ENCODE measurements around the gene XCR1. TPM values are rescaled to one million over a fixed set of nuclear protein-coding genes. Genes with fewer than 3 reads are reported as not detected.
A peak's percentile ranks its signal among the peaks of the same experiment; 100 is the strongest.
"Not testable (repeated sequence)": the region's sequence is repeated elsewhere in the genome, so short reads cannot be mapped to it uniquely, and the experiment has no call there.

The XCR1 gene
- total RNA-seq, 1 donor from 2014 or later = not detected

DNA sequence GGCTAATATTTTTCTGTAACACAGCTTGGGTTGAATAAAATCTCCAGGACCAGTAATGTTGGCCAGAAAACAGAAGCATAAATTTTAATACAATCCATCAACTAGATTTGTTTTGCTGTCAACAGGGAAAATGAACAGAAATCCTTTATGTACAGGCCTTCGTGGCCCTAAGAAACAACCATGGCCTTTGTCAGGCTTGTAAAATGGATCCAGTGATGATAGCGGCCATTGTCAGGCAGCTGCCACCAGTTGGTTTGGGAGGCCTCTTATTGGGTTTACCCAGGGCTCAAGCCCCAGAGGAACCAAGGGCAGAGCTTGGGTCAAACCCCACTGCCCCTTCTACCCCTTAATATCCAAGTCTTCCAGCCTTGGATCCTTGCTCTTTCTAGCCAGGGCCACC, 26.1 kb downstream of the XCR1 start:
- Mint-ChIP-seq H3K36me3 (ENCODE audit: low read depth) (no peaks in the 10 kb centered on the region), H3K9me3 (no peaks in the 10 kb centered on the region), H3K4me3 (no peak overlapping the region), H3K27me3 (ENCODE audit: low read depth) (peaks cover 29% of the 10 kb centered on the region), H3K27ac (ENCODE audit: unreplicated experiment) (no peak overlapping the region), H3K4me1 (no peaks in the 10 kb centered on the region)
- TF ChIP-seq, protein P1, sequence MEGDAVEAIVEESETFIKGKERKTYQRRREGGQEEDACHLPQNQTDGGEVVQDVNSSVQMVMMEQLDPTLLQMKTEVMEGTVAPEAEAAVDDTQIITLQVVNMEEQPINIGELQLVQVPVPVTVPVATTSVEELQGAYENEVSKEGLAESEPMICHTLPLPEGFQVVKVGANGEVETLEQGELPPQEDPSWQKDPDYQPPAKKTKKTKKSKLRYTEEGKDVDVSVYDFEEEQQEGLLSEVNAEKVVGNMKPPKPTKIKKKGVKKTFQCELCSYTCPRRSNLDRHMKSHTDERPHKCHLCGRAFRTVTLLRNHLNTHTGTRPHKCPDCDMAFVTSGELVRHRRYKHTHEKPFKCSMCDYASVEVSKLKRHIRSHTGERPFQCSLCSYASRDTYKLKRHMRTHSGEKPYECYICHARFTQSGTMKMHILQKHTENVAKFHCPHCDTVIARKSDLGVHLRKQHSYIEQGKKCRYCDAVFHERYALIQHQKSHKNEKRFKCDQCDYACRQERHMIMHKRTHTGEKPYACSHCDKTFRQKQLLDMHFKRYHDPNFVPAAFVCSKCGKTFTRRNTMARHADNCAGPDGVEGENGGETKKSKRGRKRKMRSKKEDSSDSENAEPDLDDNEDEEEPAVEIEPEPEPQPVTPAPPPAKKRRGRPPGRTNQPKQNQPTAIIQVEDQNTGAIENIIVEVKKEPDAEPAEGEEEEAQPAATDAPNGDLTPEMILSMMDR (conservative IDR thresholded peaks at IDR 0.05) = no peak
- no peak for DNase-seq (ENCODE audit: low read depth, low spot score)

DNA sequence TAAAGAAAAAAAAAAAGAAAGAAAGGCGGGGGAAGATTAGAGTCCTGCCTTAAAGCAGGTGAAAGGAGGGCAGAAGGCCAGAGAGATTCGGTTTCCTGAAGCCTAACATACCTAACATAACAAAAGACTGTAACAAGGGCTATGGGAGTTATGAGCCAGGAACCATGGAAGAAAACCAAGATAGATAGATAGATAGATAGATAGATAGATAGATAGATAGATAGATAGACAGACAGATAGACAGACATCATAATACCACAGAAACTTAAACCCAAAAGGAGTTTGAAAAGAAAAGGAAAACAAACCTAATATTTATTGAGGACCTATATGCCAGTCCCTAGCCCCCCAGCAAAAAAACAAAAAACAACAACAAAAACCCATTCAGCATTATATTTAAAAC, 29.3 kb downstream of the XCR1 start:
- peak overlapping the region; percentile 57 for H3K4me3 Mint-ChIP-seq
- TF ChIP-seq, protein P1 (conservative IDR thresholded peaks at IDR 0.05) = no peak
- H3K4me1 Mint-ChIP-seq = peaks cover 10% of the 10 kb centered on the region
- H3K27me3 Mint-ChIP-seq (ENCODE audit: low read depth) = peaks cover 26% of the 10 kb centered on the region
- H3K36me3 Mint-ChIP-seq (ENCODE audit: low read depth) = peaks cover 2% of the 10 kb centered on the region
- no peaks in the 10 kb centered on the region for H3K9me3 Mint-ChIP-seq
- no peak for DNase-seq (ENCODE audit: low read depth, low spot score)
- H3K27ac Mint-ChIP-seq (ENCODE audit: unreplicated experiment) = no peak overlapping the region

DNA sequence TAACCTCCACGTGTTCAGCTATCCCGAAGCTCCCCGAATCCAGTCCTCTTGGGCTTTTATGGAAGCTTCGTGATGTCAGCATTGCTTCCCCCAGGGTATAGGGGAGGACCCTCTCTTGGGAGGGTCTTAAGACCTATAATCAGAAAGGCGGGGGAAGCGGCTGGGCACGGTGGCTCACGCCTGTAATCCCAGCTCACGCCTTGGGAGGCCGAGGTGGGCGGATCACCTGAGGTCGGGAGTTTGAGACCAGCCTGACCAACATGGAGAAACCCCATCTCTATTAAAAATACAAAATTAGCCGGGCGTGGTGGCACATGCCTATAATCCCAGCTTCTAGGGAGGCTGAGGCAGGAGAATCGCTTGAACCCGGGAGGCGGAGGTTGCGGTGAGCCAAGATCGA, 29.8 kb downstream of the XCR1 start:
- H3K4me3 Mint-ChIP-seq; H3K27ac Mint-ChIP-seq (ENCODE audit: unreplicated experiment); H3K36me3 Mint-ChIP-seq (ENCODE audit: low read depth); H3K9me3 Mint-ChIP-seq; DNase-seq (ENCODE audit: low read depth, low spot score): not testable (repeated sequence)
- peaks cover 12% of the 10 kb centered on the region for H3K4me1 Mint-ChIP-seq
- H3K27me3 Mint-ChIP-seq (ENCODE audit: low read depth) = peaks cover 26% of the 10 kb centered on the region

DNA sequence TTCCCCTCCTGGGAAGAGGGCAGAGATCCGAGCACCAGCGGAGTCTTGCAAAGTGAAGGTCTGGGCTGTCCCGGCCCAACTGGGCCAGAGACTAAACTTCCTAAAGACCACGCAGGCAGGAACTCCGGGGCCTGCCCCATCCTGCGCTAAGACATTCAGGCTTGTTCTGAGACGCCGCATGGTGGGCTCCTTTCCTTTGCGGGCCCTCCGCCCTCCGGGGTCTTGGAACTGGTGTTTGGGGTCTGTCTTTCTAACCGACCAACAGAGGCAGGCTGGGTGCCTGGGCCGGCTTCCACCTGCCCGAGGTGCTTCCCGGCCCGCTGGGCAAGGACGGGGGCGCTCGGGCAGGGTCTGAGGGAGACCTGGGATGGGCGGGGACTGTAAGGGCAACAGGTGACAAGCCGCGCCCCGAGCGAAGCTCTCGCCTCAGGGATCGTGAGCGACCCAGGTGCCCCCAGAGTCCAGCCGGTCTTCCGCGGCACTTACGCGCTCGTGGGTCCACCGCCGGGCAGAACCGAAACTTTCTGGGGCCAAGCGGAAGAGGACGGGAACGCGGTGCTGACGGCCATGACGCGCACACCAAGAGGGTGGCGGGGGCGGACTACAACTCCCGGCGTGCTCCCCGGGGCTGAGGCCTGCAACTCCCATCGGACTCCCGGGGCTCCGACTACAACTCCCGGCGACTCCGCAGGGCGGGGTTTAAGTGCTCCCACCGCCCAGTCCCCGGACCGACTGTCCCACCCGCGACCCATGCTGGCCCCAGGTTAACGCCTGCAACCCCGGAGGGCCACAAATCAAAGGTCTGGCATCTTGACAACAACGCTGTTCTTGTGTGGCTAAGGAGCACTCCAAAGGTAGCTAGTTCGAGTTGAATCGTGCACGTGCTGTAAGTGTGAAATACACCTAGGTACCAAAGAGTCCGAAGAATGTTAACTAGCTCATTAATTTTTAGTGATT, 31.8 kb downstream of the XCR1 start, which contains the start of gene FYCO1:
Gene FYCO1, minus strand, starts transcription at position 589 of the 957 bp plus-strand sequence. CDS start 10,914 bp downstream, outside the sequence.
- DNase-seq (ENCODE audit: low read depth, low spot score) = peak; percentile 79
- H3K9me3 Mint-ChIP-seq = no peaks in the 10 kb centered on the region
- H3K27ac Mint-ChIP-seq (ENCODE audit: unreplicated experiment) = peak within 1 kb of the TSS; percentile 81
- TF ChIP-seq, protein P1 (conservative IDR thresholded peaks at IDR 0.05) = no peak
- H3K27me3 Mint-ChIP-seq (ENCODE audit: low read depth) = peaks cover 26% of the 10 kb centered on the region
- peak within 1 kb of the TSS; percentile 90 for H3K4me3 Mint-ChIP-seq
- peaks cover 4% of the 10 kb centered on the region for H3K36me3 Mint-ChIP-seq (ENCODE audit: low read depth)
- peaks cover 12% of the 10 kb centered on the region for H3K4me1 Mint-ChIP-seq

GRCh38 chr3:45994419-45995235, 32.7 kb downstream of the XCR1 start:
- Mint-ChIP-seq H3K4me3 (peak overlapping the region; percentile 90), H3K27ac (ENCODE audit: unreplicated experiment) (peak overlapping the region; percentile 81), H3K36me3 (ENCODE audit: low read depth) (peaks cover 4% of the 10 kb centered on the region), H3K4me1 (peaks cover 12% of the 10 kb centered on the region), H3K27me3 (ENCODE audit: low read depth) (peaks cover 23% of the 10 kb centered on the region), H3K9me3 (no peaks in the 10 kb centered on the region)
- no peak for DNase-seq (ENCODE audit: low read depth, low spot score)
- TF ChIP-seq, protein P1 (conservative IDR thresholded peaks at IDR 0.05) = no peak

Data from neural crest cell (in vitro differentiated cells).